K562 (cell line): ENCODE results near the gene TOR1A. TPM values are rescaled to one million over a fixed set of nuclear protein-coding genes. Genes with fewer than 3 reads are reported as not detected.
A peak's percentile ranks its signal among the peaks of the same experiment; 100 is the strongest.

Experiments used
- ADNP ChIP-seq: fragments of 200-800 bp; sonication (Bioruptor generic); IDR thresholded peaks from 2 replicates; pipeline ENCODE4 v1.6.1; 2016; ENCODE audit warnings: missing genetic modification characterization, missing compliant biosample characterization
- CREB1 ChIP-seq, 2 experiments: sonication (generic) in 1 of 2; formaldehyde crosslinking in 1 of 2; IDR thresholded peaks; 2 replicates each; pipeline versions ENCODE4 v1.6.1 to v1.8.0; 2012 to 2022; ENCODE audit warnings: inconsistent platforms in 1 of 2, mild to moderate bottlenecking in 1 of 2, missing genetic modification reagents in 1 of 2, moderate library complexity in 1 of 2
- ESRRA ChIP-seq: fragments of 450-650 bp; IDR thresholded peaks from 2 replicates; pipeline ENCODE4 v1.6.1; 2014; ENCODE audit warnings: low read depth, mild to moderate bottlenecking, moderate library complexity, borderline replicate concordance
- EWSR1 ChIP-seq: fragments of 450-650 bp; IDR thresholded peaks from 2 replicates; pipeline ENCODE4 v1.6.1; 2018; ENCODE audit warnings: borderline replicate concordance, mild to moderate bottlenecking, low read depth, moderate library complexity; ENCODE audit not compliant: partially characterized antibody
- FOS ChIP-seq: IDR thresholded peaks from 3 replicates; pipeline ENCODE4 v1.6.1; 2011; ENCODE audit not compliant: insufficient read length; ENCODE audit errors: extremely low read depth
- FOXO4 ChIP-seq: fragments of 450-650 bp; formaldehyde crosslinking; IDR thresholded peaks from 2 replicates; pipeline ENCODE4 v1.4.0; 2020; ENCODE audit warnings: mild to moderate bottlenecking, moderate library complexity
- KDM1A ChIP-seq, 2 experiments: fragments of 450-650 bp; IDR thresholded peaks; 2 replicates each; pipeline ENCODE4 v1.6.1; 2016; ENCODE audit warnings: mild to moderate bottlenecking in 2 of 2
- KLF6 ChIP-seq: fragments of 250-450 bp; sonication (Bioruptor Pico); IDR thresholded peaks from 2 replicates; pipeline ENCODE4 v1.4.0; 2020; ENCODE audit warnings: mild to moderate bottlenecking, moderate library complexity, borderline replicate concordance
- MAFK ChIP-seq: IDR thresholded peaks from 2 replicates; pipeline ENCODE4 v1.6.1; 2011; ENCODE audit warnings: low read length, improper control_type of control experiment
- MED1 ChIP-seq: sonication (generic); formaldehyde crosslinking; IDR thresholded peaks from 2 replicates; pipeline ENCODE4 v1.8.1; 2023; ENCODE audit warnings: missing genetic modification reagents, borderline replicate concordance
- NCOA2 ChIP-seq, 2 experiments: fragments of 450-650 bp; IDR thresholded peaks; 2 replicates each; pipeline ENCODE4 v1.6.1; 2018; ENCODE audit warnings: mild to moderate bottlenecking in 2 of 2, moderate library complexity in 1 of 2; ENCODE audit not compliant: partially characterized antibody in 2 of 2
- NFATC3 ChIP-seq: fragments of 450-650 bp; IDR thresholded peaks from 2 replicates; pipeline ENCODE4 v1.6.1; 2017; ENCODE audit warnings: mild to moderate bottlenecking
- SAFB2 ChIP-seq: fragments of 200-400 bp; formaldehyde crosslinking; IDR thresholded peaks from 2 replicates; pipeline ENCODE4 v1.6.1; 2018; ENCODE audit warnings: borderline replicate concordance, low read length, low read depth, moderate library complexity; ENCODE audit not compliant: severe bottlenecking
- SP2 ChIP-seq: IDR thresholded peaks from 2 replicates; pipeline ENCODE4 v1.6.1; 2011; ENCODE audit warnings: mild to moderate bottlenecking, low read depth, low read length, moderate library complexity; ENCODE audit not compliant: poor library complexity, severe bottlenecking; ENCODE audit errors: extremely low read depth
- TAL1 ChIP-seq: fragments of 450-650 bp; IDR thresholded peaks from 2 replicates; pipeline ENCODE4 v1.6.1; 2016; ENCODE audit warnings: mild to moderate bottlenecking
- TBP ChIP-seq: optimal IDR thresholded peaks from 2 replicates; pipeline ENCODE3; 2011; ENCODE audit warnings: low read depth, low read length, improper control_type of control experiment
- ZBTB7A ChIP-seq: IDR thresholded peaks from 2 replicates; pipeline ENCODE4 v1.6.1; 2011; ENCODE audit warnings: low read depth, mild to moderate bottlenecking, low read length, moderate library complexity, borderline replicate concordance; ENCODE audit not compliant: control insufficient read depth
- ZC3H11A ChIP-seq: IDR thresholded peaks from 2 replicates; pipeline ENCODE4 v1.6.1; 2012; ENCODE audit warnings: low read depth, low read length, improper control_type of control experiment
- ZNF239 ChIP-seq: fragments of 250-450 bp; sonication (Bioruptor Pico); IDR thresholded peaks from 2 replicates; pipeline ENCODE4 v1.4.0; 2020; ENCODE audit warnings: mild to moderate bottlenecking
- polyA plus RNA-seq, 8 experiments: library from polyadenylated mRNA; depleted of rRNA in 4 of 8; stranded (reverse) in 5 of 8; unstranded in 3 of 8; fragments of >200 nt; fragmentation: Nextera tagmentation in 2 of 8; fragmentation: Illumina TruSeq in 1 of 8; extraction: Ambion mirVana in 2 of 8; extraction: Trizol in 1 of 8; gene quantifications; 2 replicates each; pipeline versions ENCODE4 v1.2.1 to v1.2.3, GENCODE V29; 2011 to 2014; ENCODE audit warnings: inconsistent platforms in 1 of 8, missing spikeins in 1 of 8
- total RNA-seq, 7 experiments: library from RNA; depleted of rRNA in 6 of 7; stranded (reverse); fragments of >200 nt in 6 of 7; fragmentation: Illumina TruSeq in 2 of 7; extraction: Trizol in 2 of 7; gene quantifications; 2 replicates each; pipeline versions ENCODE4 v1.2.1 to v1.2.3, GENCODE V29; 2011 to 2021; ENCODE audit warnings: low replicate concordance in 1 of 7
- TF ChIP-seq, protein P1 (sequence below): fragments of 450-650 bp; formaldehyde crosslinking; IDR thresholded peaks from 2 replicates; pipeline ENCODE4 v1.4.0; 2022; ENCODE audit warnings: missing genetic modification characterization
- TF ChIP-seq, protein P2 (sequence below): sonication (generic); formaldehyde crosslinking; IDR thresholded peaks from 2 replicates; pipeline ENCODE4 v1.8.0; 2023; ENCODE audit warnings: mild to moderate bottlenecking, missing genetic modification reagents
- TF ChIP-seq, protein P3 (sequence below): sonication (generic); formaldehyde crosslinking; IDR thresholded peaks from 2 replicates; pipeline ENCODE4 v1.8.0; 2022; ENCODE audit warnings: mild to moderate bottlenecking, missing genetic modification reagents

Gene TOR1A
- total and polyA plus RNA-seq, 9 of the 15 experiments (the other 6 are each of a cell fraction or from before 2014, with no cell fraction given), result 4.5 to 85.8 (median 51.3) TPM

DNA sequence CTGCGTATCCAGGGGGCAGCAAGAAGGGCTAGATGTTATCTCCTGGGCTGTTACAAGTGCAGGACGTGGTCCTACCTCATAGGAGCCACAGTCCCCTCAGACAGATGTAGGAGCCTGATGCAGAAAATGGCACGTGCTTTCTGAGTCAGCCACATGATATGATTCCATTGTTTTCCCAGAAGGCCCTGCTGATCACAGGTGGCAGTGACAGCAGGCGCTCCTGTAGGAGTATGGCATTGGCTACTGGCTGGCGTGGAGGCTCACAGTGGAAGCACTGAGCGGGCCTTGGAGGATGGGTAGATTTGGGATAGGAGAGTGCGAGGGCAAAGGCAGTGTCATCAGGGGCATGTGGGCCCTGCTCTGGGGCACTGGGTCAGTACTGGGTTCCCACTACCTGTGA lies 33.3 kb upstream of the TOR1A start (continued):
- TF ChIP-seq FOS (peak; percentile 3), ZBTB7A (0 out of 2 replicates have a peak, but pooled peaks have one; percentile 29), SP2 (no peak), ADNP (tag) (no peak), TAL1 (no peak), KLF6 (CRISPR knock-in tag) (no peak), ZC3H11A (no peak), SAFB2 (no peak), ESRRA (no peak), NCOA2 (IDR thresholded peaks at IDR 0.05; ENCODE audit: partially characterized antibody in 2 of 2) (no peak), FOXO4 (CRISPR knock-in tag) (no peak), MED1 (CRISPR knock-in tag) (no peak), MAFK (no peak), NFATC3 (no peak), CREB1 (IDR thresholded peaks at IDR 0.05) (no peak), CREB1 (CRISPR knock-in tag; IDR thresholded peaks at IDR 0.05) (0 out of 2 replicates have a peak, but pooled peaks have one; percentile 10), ZNF239 (CRISPR knock-in tag) (no peak), KDM1A (IDR thresholded peaks at IDR 0.05) (no peak), TBP (no peak), EWSR1 (no peak)
- TF ChIP-seq, protein P1, sequence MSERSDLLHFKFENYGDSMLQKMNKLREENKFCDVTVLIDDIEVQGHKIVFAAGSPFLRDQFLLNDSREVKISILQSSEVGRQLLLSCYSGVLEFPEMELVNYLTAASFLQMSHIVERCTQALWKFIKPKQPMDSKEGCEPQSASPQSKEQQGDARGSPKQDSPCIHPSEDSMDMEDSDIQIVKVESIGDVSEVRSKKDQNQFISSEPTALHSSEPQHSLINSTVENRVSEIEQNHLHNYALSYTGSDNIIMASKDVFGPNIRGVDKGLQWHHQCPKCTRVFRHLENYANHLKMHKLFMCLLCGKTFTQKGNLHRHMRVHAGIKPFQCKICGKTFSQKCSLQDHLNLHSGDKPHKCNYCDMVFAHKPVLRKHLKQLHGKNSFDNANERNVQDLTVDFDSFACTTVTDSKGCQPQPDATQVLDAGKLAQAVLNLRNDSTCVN (CRISPR knock-in tag), result no peak
- TF ChIP-seq, protein P2, sequence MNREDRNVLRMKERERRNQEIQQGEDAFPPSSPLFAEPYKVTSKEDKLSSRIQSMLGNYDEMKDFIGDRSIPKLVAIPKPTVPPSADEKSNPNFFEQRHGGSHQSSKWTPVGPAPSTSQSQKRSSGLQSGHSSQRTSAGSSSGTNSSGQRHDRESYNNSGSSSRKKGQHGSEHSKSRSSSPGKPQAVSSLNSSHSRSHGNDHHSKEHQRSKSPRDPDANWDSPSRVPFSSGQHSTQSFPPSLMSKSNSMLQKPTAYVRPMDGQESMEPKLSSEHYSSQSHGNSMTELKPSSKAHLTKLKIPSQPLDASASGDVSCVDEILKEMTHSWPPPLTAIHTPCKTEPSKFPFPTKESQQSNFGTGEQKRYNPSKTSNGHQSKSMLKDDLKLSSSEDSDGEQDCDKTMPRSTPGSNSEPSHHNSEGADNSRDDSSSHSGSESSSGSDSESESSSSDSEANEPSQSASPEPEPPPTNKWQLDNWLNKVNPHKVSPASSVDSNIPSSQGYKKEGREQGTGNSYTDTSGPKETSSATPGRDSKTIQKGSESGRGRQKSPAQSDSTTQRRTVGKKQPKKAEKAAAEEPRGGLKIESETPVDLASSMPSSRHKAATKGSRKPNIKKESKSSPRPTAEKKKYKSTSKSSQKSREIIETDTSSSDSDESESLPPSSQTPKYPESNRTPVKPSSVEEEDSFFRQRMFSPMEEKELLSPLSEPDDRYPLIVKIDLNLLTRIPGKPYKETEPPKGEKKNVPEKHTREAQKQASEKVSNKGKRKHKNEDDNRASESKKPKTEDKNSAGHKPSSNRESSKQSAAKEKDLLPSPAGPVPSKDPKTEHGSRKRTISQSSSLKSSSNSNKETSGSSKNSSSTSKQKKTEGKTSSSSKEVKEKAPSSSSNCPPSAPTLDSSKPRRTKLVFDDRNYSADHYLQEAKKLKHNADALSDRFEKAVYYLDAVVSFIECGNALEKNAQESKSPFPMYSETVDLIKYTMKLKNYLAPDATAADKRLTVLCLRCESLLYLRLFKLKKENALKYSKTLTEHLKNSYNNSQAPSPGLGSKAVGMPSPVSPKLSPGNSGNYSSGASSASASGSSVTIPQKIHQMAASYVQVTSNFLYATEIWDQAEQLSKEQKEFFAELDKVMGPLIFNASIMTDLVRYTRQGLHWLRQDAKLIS (CRISPR knock-in tag), result no peak
- TF ChIP-seq, protein P3, sequence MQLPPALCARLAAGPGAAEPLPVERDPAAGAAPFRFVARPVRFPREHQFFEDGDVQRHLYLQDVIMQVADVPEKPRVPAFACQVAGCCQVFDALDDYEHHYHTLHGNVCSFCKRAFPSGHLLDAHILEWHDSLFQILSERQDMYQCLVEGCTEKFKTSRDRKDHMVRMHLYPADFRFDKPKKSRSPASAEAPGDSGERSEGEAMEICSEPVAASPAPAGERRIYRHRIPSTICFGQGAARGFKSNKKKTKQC (CRISPR knock-in tag), result peak; percentile 63; the same call in 1 of the 2 replicates
